Nephron (organoid): ENCODE measurements around the gene MDC1.

Experiments
- H3K27ac Mint-ChIP-seq, 3 experiments: 2 replicates each; pipeline ENCODE4 v1.8.0; 2020; ENCODE audit warnings: mixed read lengths in 3 of 3, mild to moderate bottlenecking in 2 of 3, moderate library complexity in 1 of 3
- H3K27me3 Mint-ChIP-seq: 2 replicates; pipeline ENCODE4 v1.8.0; 2021; ENCODE audit warnings: low read depth, mild to moderate bottlenecking, moderate library complexity, mixed read lengths
- H3K36me3 Mint-ChIP-seq: 2 replicates; pipeline ENCODE4 v1.8.0; 2020; ENCODE audit warnings: low read depth, mixed read lengths
- H3K4me1 Mint-ChIP-seq: 2 replicates; pipeline ENCODE4 v1.8.0; 2020; ENCODE audit warnings: mixed read lengths
- H3K4me3 Mint-ChIP-seq, 3 experiments: 2 replicates each; pipeline ENCODE4 v1.8.0; 2020; ENCODE audit warnings: mild to moderate bottlenecking in 3 of 3, mixed read lengths in 3 of 3, moderate library complexity in 2 of 3
- H3K9me3 Mint-ChIP-seq: 2 replicates; pipeline ENCODE4 v1.8.0; 2020; ENCODE audit warnings: mixed read lengths
- CTCF ChIP-seq, 3 experiments: fragments of 200-600 bp; sonication (generic); IDR thresholded peaks; one replicate each; pipeline ENCODE4 v1.5.0; 2021; ENCODE audit warnings: antibody characterized with exemption in 3 of 3; ENCODE audit not compliant: unreplicated experiment in 3 of 3

The MDC1 gene

GRCh38 chr6:30657454-30657853, 59.6 kb downstream of the MDC1 start:
- Mint-ChIP-seq H3K4me1 (no peaks in the 10 kb centered on the region), H3K27me3 (no peaks in the 10 kb centered on the region), H3K27ac (peak overlapping the region in 2 of 3 experiments; percentile 12 to 50), H3K36me3 (peaks cover 64% of the 10 kb centered on the region), H3K4me3 (no peak overlapping the region), H3K9me3 (no peaks in the 10 kb centered on the region)
- TF ChIP-seq CTCF (IDR thresholded peaks at IDR 0.05; ENCODE audit: unreplicated experiment in 3 of 3): no peak

GRCh38 chr6:30656513-30656912, 60.6 kb downstream of the MDC1 start:
- no peak overlapping the region for H3K27ac Mint-ChIP-seq

GRCh38 chr6:30655743-30656094, 61.4 kb downstream of the MDC1 start:
- Mint-ChIP-seq H3K36me3 (peaks cover 66% of the 10 kb centered on the region), H3K27ac (no peak overlapping the region), H3K27me3 (no peaks in the 10 kb centered on the region), H3K9me3 (no peaks in the 10 kb centered on the region), H3K4me3 (no peak overlapping the region), H3K4me1 (no peaks in the 10 kb centered on the region)
- TF ChIP-seq CTCF (IDR thresholded peaks at IDR 0.05; ENCODE audit: unreplicated experiment in 3 of 3): no peak

More at GRCh38 chr6:30656513-30656912, 60.6 kb downstream of the MDC1 start:
- Mint-ChIP-seq H3K9me3 (no peaks in the 10 kb centered on the region), H3K4me1 (no peaks in the 10 kb centered on the region), H3K36me3 (peaks cover 63% of the 10 kb centered on the region), H3K4me3 (no peak overlapping the region), H3K27me3 (no peaks in the 10 kb centered on the region)
- TF ChIP-seq CTCF (IDR thresholded peaks at IDR 0.05; ENCODE audit: unreplicated experiment in 3 of 3): no peak

- no peaks in the 10 kb centered on the region for H3K27me3 Mint-ChIP-seq
- no peak overlapping the region for H3K27ac Mint-ChIP-seq
- no peaks in the 10 kb centered on the region for H3K9me3 Mint-ChIP-seq
- peaks cover 62% of the 10 kb centered on the region for H3K36me3 Mint-ChIP-seq
- H3K4me3 Mint-ChIP-seq: no peak overlapping the region
- no peaks in the 10 kb centered on the region for H3K4me1 Mint-ChIP-seq
- no peak for TF ChIP-seq CTCF (IDR thresholded peaks at IDR 0.05; ENCODE audit: unreplicated experiment in 3 of 3)
Measured at GRCh38 chr6:30654798-30655742, 62.0 kb downstream of the MDC1 start.

- H3K36me3 Mint-ChIP-seq: peaks cover 41% of the 10 kb centered on the region
- no peak for TF ChIP-seq CTCF (IDR thresholded peaks at IDR 0.05; ENCODE audit: unreplicated experiment in 3 of 3)
- H3K9me3 Mint-ChIP-seq: no peaks in the 10 kb centered on the region
- H3K4me3 Mint-ChIP-seq: peak overlapping the region in 1 of 3 experiments; percentile 53
- H3K27me3 Mint-ChIP-seq: no peaks in the 10 kb centered on the region
- H3K4me1 Mint-ChIP-seq: peaks cover 12% of the 10 kb centered on the region
- peak overlapping the region in 1 of 3 experiments; percentile 3 for H3K27ac Mint-ChIP-seq
Measured at GRCh38 chr6:30651143-30651542, 65.9 kb downstream of the MDC1 start.
